ENCODE measurements around the gene SQSTM1. TPM values are rescaled to one million over a fixed set of nuclear protein-coding genes. Genes with fewer than 3 reads are reported as not detected.
A peak's percentile ranks its signal among the peaks of the same experiment; 100 is the strongest.
"Not testable (repeated sequence)": the region's sequence is repeated elsewhere in the genome, so short reads cannot be mapped to it uniquely, and the experiment has no call there.

The SQSTM1 gene
- total RNA-seq, 2 donors from 2014 or later, result 249 to 606 TPM

- 88 to 90% methylated on average over 5 to 7 of the region's 7 CpGs for WGBS, 2 donors
- Histone ChIP-seq H3K9me3 (no peaks in the 10 kb centered on the region), H3K27me3 (no peaks in the 10 kb centered on the region), H3K4me1 (peaks cover 16% of the 10 kb centered on the region), H3K27ac (no peak overlapping the region), H3K4me3 (no peak overlapping the region), H3K36me3 (replicated peaks in 1 of 2; ENCODE audit: insufficient read depth in 1 of 2, low read depth in 2 of 2) (no peaks in the 10 kb centered on the region)
- no peak for DNase-seq
- intact Hi-C loops (cut with DNase I), result no loop called here
- TF ChIP-seq POLR2A (IDR thresholded peaks at IDR 0.05), result no peak
- TF ChIP-seq CTCF (IDR thresholded peaks at IDR 0.05), result no peak
- ATAC-seq, result no peak
Observed at GRCh38 chr5:179788193-179788854, 32.4 kb upstream of the SQSTM1 start.

DNA sequence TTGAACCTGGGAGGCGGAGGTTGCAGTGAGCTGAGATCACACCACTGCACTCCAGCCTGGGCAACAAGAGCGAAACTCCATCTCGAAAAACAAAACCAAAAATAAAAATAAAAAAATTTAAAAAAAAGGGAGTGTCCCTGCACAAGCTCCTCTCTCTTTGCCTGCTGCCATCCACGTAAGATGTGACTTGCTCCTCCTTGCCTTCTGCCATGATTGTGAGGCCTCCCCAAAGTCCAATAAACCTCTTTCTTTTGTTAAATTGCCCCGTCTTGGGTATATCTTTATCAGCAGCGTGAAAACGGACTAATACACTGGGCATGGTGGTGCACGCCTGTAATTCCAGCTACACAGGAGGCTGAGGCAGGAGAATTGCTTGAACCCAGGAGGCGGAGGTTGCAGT is 31.4 kb upstream of the SQSTM1 start:
- H3K4me1 ChIP-seq, result peaks cover 26% of the 10 kb centered on the region
- H3K4me3 ChIP-seq; intact Hi-C loops (cut with DNase I); H3K27ac ChIP-seq; H3K9me3 ChIP-seq; ATAC-seq; DNase-seq; H3K27me3 ChIP-seq; H3K36me3 ChIP-seq (replicated peaks in 1 of 2; ENCODE audit: insufficient read depth in 1 of 2, low read depth in 2 of 2): not testable (repeated sequence)
- WGBS, 2 donors, result 96 to 99% methylated on average over 9 of the region's 9 CpGs

DNA sequence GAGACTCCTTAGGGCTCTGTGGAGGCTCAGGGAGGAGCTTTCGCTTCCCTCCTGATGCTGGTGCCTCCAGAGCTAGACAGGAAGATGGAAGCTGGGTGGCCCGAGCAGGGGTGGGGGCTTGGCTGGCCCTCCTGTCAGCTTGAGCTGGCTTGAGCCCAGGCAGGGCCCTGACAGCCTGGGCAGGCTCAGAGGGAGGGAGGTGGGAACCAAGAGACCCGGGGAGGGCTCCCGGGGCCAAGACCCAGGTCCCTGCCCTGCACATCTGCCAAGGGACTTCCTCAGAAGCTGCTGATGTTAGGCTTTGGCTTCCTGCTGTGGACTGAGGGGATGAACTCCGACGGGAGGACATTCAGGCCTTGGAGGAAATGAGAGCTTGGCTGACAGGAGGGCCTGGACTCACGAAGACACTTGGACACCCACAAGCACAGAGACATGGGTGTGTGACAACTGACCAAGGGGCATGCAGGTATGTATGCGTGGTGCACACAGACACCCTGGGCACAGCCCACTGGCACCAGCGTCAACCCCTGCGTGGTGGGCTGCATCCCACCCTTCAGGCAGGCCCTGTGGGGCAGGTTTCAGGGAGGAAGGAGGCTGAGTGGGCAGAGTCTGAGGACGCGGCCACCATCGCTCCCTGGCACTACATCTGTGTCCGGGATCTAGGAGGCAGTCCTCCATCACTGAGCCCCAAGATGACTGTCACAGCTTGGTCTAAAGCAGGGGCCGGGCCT is 28.7 kb upstream of the SQSTM1 start:
- ATAC-seq, result no peak
- intact Hi-C loops (cut with DNase I), result no loop called here

GRCh38 chr5:179792612-179793467 is 27.9 kb upstream of the SQSTM1 start:
- TF ChIP-seq POLR2A (IDR thresholded peaks at IDR 0.05) (no peak), CTCF (IDR thresholded peaks at IDR 0.05) (no peak)
- Histone ChIP-seq H3K36me3 (replicated peaks in 1 of 2; ENCODE audit: insufficient read depth in 1 of 2, low read depth in 2 of 2) (no peaks in the 10 kb centered on the region), H3K27me3 (no peaks in the 10 kb centered on the region), H3K4me1 (peaks cover 50% of the 10 kb centered on the region), H3K4me3 (no peak overlapping the region), H3K9me3 (no peaks in the 10 kb centered on the region), H3K27ac (peak overlapping the region; percentile 32 to 87 (median 74))
- DNase-seq (no peak), ATAC-seq (no peak)
- WGBS, 2 donors, result 62 to 83% methylated on average over 2 to 21 of the region's 24 CpGs
- intact Hi-C loops (cut with DNase I), result no loop called here

More for the DNA sequence above, 28.7 kb upstream of the SQSTM1 start:
- Histone ChIP-seq H3K9me3 (no peaks in the 10 kb centered on the region), H3K36me3 (replicated peaks in 1 of 2; ENCODE audit: insufficient read depth in 1 of 2, low read depth in 2 of 2) (no peaks in the 10 kb centered on the region), H3K27me3 (no peaks in the 10 kb centered on the region), H3K4me3 (no peak overlapping the region), H3K4me1 (peaks cover 47% of the 10 kb centered on the region), H3K27ac (peak overlapping the region in 2 of 4 donors; percentile 65 to 87)
- DNase-seq, result peak in 2 of 4 donors; percentile 19 to 38
- WGBS, 2 donors, result 70 to 74% methylated on average over 7 to 13 of the region's 15 CpGs
- no peak for TF ChIP-seq POLR2A (IDR thresholded peaks at IDR 0.05)
- no peak for TF ChIP-seq CTCF (IDR thresholded peaks at IDR 0.05)

Measured in body of pancreas (tissue), 4 donors.